K562 (cell line): ENCODE measurements around the gene MB21D2. TPM values are rescaled to one million over a fixed set of nuclear protein-coding genes. Genes with fewer than 3 reads are reported as not detected.

Experiments
- ATAC-seq: fragments of 200-7000 bp; cut with Tn5 transposase; 3 replicates; pipeline ENCODE4 v1.9.1; 2020; ENCODE audit warnings: moderate library complexity
- BruUV-seq: library from RNA; stranded (reverse); fragments of 400-500 nt; replicated peaks from 2 replicates; lab custom pipeline; 2021; lab: Mats Ljungman, UMichigan
- CTCF ChIA-PET: fragments of 300-600 bp; formaldehyde crosslinking; extraction: SDS; loops from one replicate; lab custom pipeline; 2021; ENCODE audit warnings: low intra/inter-chr PET ratio; lab: Yijun Ruan, JAX
- POLR2A ChIA-PET: fragments of 300-600, 350-650 bp; sonication (Branson Sonifier 250); formaldehyde crosslinking; extraction: SDS; loops from one replicate; lab custom pipeline; 2021; ENCODE audit warnings: antibody characterized with exemption, inconsistent platforms; lab: Yijun Ruan, JAX
- DNase-seq, 4 experiments: peaks; one replicate each; pipeline versions ENCODE4 v3.0.0 to v3.0.0-alpha.2; 2011 to 2018; ENCODE audit warnings: low spot score in 3 of 4, mixed read lengths in 3 of 4; ENCODE audit errors: extremely low read depth in 1 of 4
- FAIRE-seq: peaks from 2 replicates; lab custom pipeline; 2011; peaks lifted over from hg19 to GRCh38; lab: Jason Lieb, UNC
- H2AFZ ChIP-seq: 2 replicates; pipeline ENCODE4 v1.6.0; 2011; ENCODE audit warnings: low read depth, low read length, control low read depth, inconsistent platforms
- H3K27ac ChIP-seq: fragments of 200-600 bp; 3 replicates; pipeline ENCODE4 v1.8.0; 2011; ENCODE audit warnings: low read depth, mild to moderate bottlenecking, control low read depth, inconsistent platforms, low read length, moderate library complexity, mixed read lengths; ENCODE audit errors: extremely low read depth
- H3K27me3 ChIP-seq, 2 experiments: fragments of 300-600 bp in 1 of 2; 2 replicates in 1 of 2; 3 replicates in 1 of 2; pipeline versions ENCODE4 v1.6.0 to v1.8.0; 2011; ENCODE audit warnings: inconsistent platforms in 2 of 2, low read length in 2 of 2, mild to moderate bottlenecking in 1 of 2, mixed read lengths in 1 of 2, moderate library complexity in 1 of 2; ENCODE audit not compliant: control insufficient read depth in 2 of 2, insufficient read depth in 2 of 2
- H3K36me3 ChIP-seq: fragments of 300-600 bp; 3 replicates; pipeline ENCODE4 v1.8.0; 2011; ENCODE audit warnings: mild to moderate bottlenecking, low read length, inconsistent platforms; ENCODE audit not compliant: control insufficient read depth, insufficient read depth
- H3K4me1 ChIP-seq, 2 experiments: fragments of 200-600 bp in 1 of 2; replicated peaks in 1 of 2; 2 replicates in 1 of 2; 3 replicates in 1 of 2; pipeline versions ENCODE4 v1.5.1 to v1.8.0; 2011; ENCODE audit warnings: inconsistent platforms in 2 of 2, low read length in 2 of 2, mild to moderate bottlenecking in 1 of 2, mixed read lengths in 1 of 2, moderate library complexity in 1 of 2; ENCODE audit not compliant: control insufficient read depth in 2 of 2, insufficient read depth in 2 of 2
- H3K4me2 ChIP-seq: 2 replicates; pipeline ENCODE4 v1.6.1; 2011; ENCODE audit warnings: low read length, control low read depth, inconsistent platforms, mixed read lengths; ENCODE audit not compliant: insufficient read depth
- H3K4me3 ChIP-seq: fragments of 200-600 bp; sonication (generic), shearing (Covaris generic); 2 replicates; pipeline ENCODE4 v1.5.1; 2016; ENCODE audit warnings: control low read depth, inconsistent platforms
- H3K79me2 ChIP-seq: fragments of 200-600 bp; 3 replicates; pipeline ENCODE4 v1.8.0; 2011; ENCODE audit warnings: low read length, inconsistent platforms; ENCODE audit not compliant: control insufficient read depth, insufficient read depth
- H3K9ac ChIP-seq, 2 experiments: 2 replicates each; pipeline versions ENCODE4 v1.6.0 to v1.6.1; 2011; ENCODE audit warnings: low read depth in 2 of 2, low read length in 2 of 2, control low read depth in 1 of 2, inconsistent platforms in 1 of 2, mild to moderate bottlenecking in 1 of 2, mixed read lengths in 1 of 2; ENCODE audit not compliant: insufficient read depth in 1 of 2
- H3K9me1 ChIP-seq: one replicate; pipeline ENCODE4 v1.6.0; 2011; ENCODE audit warnings: inconsistent platforms, mild to moderate bottlenecking, low read length, moderate library complexity; ENCODE audit not compliant: control insufficient read depth, insufficient read depth
- H3K9me3 ChIP-seq: replicated peaks from 2 replicates; pipeline ENCODE4 v1.5.1; 2011; ENCODE audit warnings: low read depth, low read length, inconsistent platforms; ENCODE audit not compliant: control insufficient read depth, insufficient read depth
- H4K20me1 ChIP-seq: replicated peaks from 2 replicates; pipeline ENCODE4 v1.6.1; 2011; ENCODE audit warnings: low read length, inconsistent platforms, mixed read lengths; ENCODE audit not compliant: control insufficient read depth, insufficient read depth
- ARID1B ChIP-seq: fragments of 450-650 bp; IDR thresholded peaks from 2 replicates; pipeline ENCODE4 v1.6.1; 2016; ENCODE audit warnings: antibody characterized with exemption, mild to moderate bottlenecking, inconsistent platforms
- ARID3A ChIP-seq: IDR thresholded peaks from 2 replicates; pipeline ENCODE4 v1.6.1; 2012; ENCODE audit warnings: low read depth, low read length, improper control_type of control experiment, borderline replicate concordance
- HOMEZ ChIP-seq: fragments of 250-450 bp; sonication (Bioruptor Pico); IDR thresholded peaks from 2 replicates; pipeline ENCODE4 v1.4.0; 2020; ENCODE audit warnings: mild to moderate bottlenecking, moderate library complexity
- HSF4 ChIP-seq: fragments of 250-450 bp; sonication (Bioruptor Pico); IDR thresholded peaks from 2 replicates; pipeline ENCODE4 v2.1.2; 2022; ENCODE audit warnings: mild to moderate bottlenecking, moderate library complexity, borderline replicate concordance
- POU5F1 ChIP-seq: fragments of 150-350 bp; IDR thresholded peaks from 2 replicates; pipeline ENCODE4 v1.6.1; 2014; ENCODE audit warnings: borderline replicate concordance, low read length, low read depth, mild to moderate bottlenecking; ENCODE audit not compliant: partially characterized antibody
- RBM34 ChIP-seq: fragments of 200-400 bp; formaldehyde crosslinking; IDR thresholded peaks from 2 replicates; pipeline ENCODE4 v1.6.1; 2018; ENCODE audit warnings: low read length, borderline replicate concordance; ENCODE audit not compliant: insufficient read depth
- SPI1 ChIP-seq: IDR thresholded peaks from 2 replicates; pipeline ENCODE4 v1.6.1; 2011; ENCODE audit warnings: low read depth, low read length, control low read depth, borderline replicate concordance
- SRSF7 ChIP-seq: fragments of 200-400 bp; formaldehyde crosslinking; optimal IDR thresholded peaks from 2 replicates; pipeline ENCODE3; 2017; ENCODE audit warnings: mild to moderate bottlenecking, low read depth, low read length
- XRCC5 ChIP-seq: fragments of 200-400 bp; formaldehyde crosslinking; IDR thresholded peaks from 2 replicates; pipeline ENCODE4 v1.6.1; 2017; ENCODE audit warnings: low read depth, mild to moderate bottlenecking, low read length
- YBX1 ChIP-seq: fragments of 450-650 bp; IDR thresholded peaks from 2 replicates; pipeline ENCODE4 v1.7.1; 2016; ENCODE audit warnings: mild to moderate bottlenecking
- ZNF263 ChIP-seq: sonication (generic); formaldehyde crosslinking; IDR thresholded peaks from 2 replicates; pipeline ENCODE4 v1.8.0; 2022; ENCODE audit warnings: mild to moderate bottlenecking, missing genetic modification reagents, borderline replicate concordance
- ZNF583 ChIP-seq: fragments of 250-450 bp; sonication (Bioruptor Pico); IDR thresholded peaks from 2 replicates; pipeline ENCODE4 v1.4.0; 2020
- ZNF79 ChIP-seq: fragments of 250-450 bp; sonication (Bioruptor Pico); IDR thresholded peaks from 2 replicates; pipeline ENCODE4 v1.4.0; 2020; ENCODE audit warnings: low read depth, mild to moderate bottlenecking, moderate library complexity
- in situ Hi-C: fragments of 300-500 bp; cut with MboI; formaldehyde crosslinking; loops from 4 replicates; pipeline ENCODE4 v1.15.0; 2018; ENCODE audit warnings: inconsistent platforms, mixed read lengths
- intact Hi-C: fragments of 100-400 bp; cut with micrococcal nuclease; formaldehyde crosslinking; loops from 2 replicates; pipeline ENCODE4 v1.14.2; 2022
- polyA plus RNA-seq, 8 experiments: library from polyadenylated mRNA; depleted of rRNA in 4 of 8; stranded (reverse) in 5 of 8; unstranded in 3 of 8; fragments of >200 nt; fragmentation: Nextera tagmentation in 2 of 8; fragmentation: Illumina TruSeq in 1 of 8; extraction: Ambion mirVana in 2 of 8; extraction: Trizol in 1 of 8; gene quantifications; 2 replicates each; pipeline versions ENCODE4 v1.2.1 to v1.2.3, GENCODE V29; 2011 to 2014; ENCODE audit warnings: inconsistent platforms in 1 of 8, missing spikeins in 1 of 8
- total RNA-seq, 7 experiments: library from RNA; depleted of rRNA in 6 of 7; stranded (reverse); fragments of >200 nt in 6 of 7; fragmentation: Illumina TruSeq in 2 of 7; extraction: Trizol in 2 of 7; gene quantifications; 2 replicates each; pipeline versions ENCODE4 v1.2.1 to v1.2.3, GENCODE V29; 2011 to 2021; ENCODE audit warnings: low replicate concordance in 1 of 7
- TF ChIP-seq, protein P1 (sequence below): IDR thresholded peaks from 2 replicates; pipeline ENCODE4 v1.6.1; 2016; ENCODE audit warnings: missing genetic modification characterization, missing compliant biosample characterization

Gene MB21D2
- total and polyA plus RNA-seq, 9 of the 15 experiments (the other 6 are each of a cell fraction or from before 2014, with no cell fraction given), result 0.01 TPM; not detected in 8

DNA sequence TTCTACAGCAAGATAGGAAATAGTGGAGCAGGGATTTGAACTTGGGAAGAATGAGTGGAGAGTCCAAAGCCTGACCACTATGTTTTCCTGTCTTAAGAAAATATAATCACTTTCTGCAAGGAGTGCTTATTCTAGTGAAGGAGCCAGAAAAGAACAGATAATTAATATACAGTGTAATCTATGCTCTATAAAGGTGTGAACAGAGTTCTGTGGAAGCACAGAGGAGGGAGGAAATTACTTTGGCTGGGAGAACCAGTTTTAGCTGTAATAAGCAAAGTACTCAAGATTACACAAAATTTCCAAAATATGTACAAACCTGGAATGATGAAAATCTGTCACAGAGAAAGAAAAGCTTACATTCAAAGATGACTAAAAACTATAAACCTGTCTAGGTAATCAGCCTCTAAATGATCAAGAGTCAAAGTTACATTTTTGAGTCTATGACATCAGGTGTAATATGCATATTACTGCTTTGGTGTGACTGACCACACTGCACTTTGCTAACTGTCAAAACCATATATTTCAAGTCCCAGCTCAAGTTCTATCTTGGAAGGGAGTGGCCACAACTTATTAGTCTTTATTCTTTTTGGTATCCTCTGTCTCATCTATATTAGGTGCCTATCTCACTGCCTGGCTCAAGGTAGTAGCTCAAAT, 40.7 kb upstream of the MB21D2 start:
- BruUV-seq, result no TSS peak
- POLR2A ChIA-PET, result no interaction called here
- in situ Hi-C loops, result no loop called here

More for the DNA sequence above, 40.7 kb upstream of the MB21D2 start:
- no peaks in the 10 kb centered on the region for H3K36me3 ChIP-seq
- intact Hi-C loops, result no loop called here
- no peaks in the 10 kb centered on the region for H3K9me1 ChIP-seq
- TF ChIP-seq ZNF263 (no peak), SRSF7 (no peak), ARID1B (no peak), POU5F1 (no peak), ZNF583 (CRISPR knock-in tag) (no peak), YBX1 (no peak), ZNF79 (CRISPR knock-in tag) (no peak), XRCC5 (no peak), HSF4 (no peak), RBM34 (no peak), SPI1 (no peak), ARID3A (no peak), HOMEZ (CRISPR knock-in tag) (no peak)
- TF ChIP-seq, protein P1, sequence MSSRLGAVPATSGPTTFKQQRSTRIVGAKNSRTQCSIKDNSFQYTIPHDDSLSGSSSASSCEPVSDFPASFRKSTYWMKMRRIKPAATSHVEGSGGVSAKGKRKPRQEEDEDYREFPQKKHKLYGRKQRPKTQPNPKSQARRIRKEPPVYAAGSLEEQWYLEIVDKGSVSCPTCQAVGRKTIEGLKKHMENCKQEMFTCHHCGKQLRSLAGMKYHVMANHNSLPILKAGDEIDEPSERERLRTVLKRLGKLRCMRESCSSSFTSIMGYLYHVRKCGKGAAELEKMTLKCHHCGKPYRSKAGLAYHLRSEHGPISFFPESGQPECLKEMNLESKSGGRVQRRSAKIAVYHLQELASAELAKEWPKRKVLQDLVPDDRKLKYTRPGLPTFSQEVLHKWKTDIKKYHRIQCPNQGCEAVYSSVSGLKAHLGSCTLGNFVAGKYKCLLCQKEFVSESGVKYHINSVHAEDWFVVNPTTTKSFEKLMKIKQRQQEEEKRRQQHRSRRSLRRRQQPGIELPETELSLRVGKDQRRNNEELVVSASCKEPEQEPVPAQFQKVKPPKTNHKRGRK (tag), result no peak
- no peak overlapping the region for H3K4me3 ChIP-seq
- H3K79me2 ChIP-seq, result no peaks in the 10 kb centered on the region
- H3K4me2 ChIP-seq, result no peak overlapping the region
- H3K27ac ChIP-seq, result no peak overlapping the region
- no peak for FAIRE-seq
- H3K4me1 ChIP-seq, result no peaks in the 10 kb centered on the region
- no peak overlapping the region for H3K9ac ChIP-seq
- H4K20me1 ChIP-seq, result no peaks in the 10 kb centered on the region
- no peak for ATAC-seq
- CTCF ChIA-PET, result interaction anchor here (0.6 kb wide), 1 partner anchor 82 kb away, joined by 3 read pairs; no protein-coding TSS in a partner anchor
- H3K9me3 ChIP-seq, result no peaks in the 10 kb centered on the region
- DNase-seq, result peak in 1 of 4 experiments; percentile 1
- H3K27me3 ChIP-seq, result no peaks in the 10 kb centered on the region
- no peak overlapping the region for H2AFZ ChIP-seq
